Heart right ventricle (tissue), 16 donors: Measurements from ENCODE around the gene PAF1. TPM values are rescaled to one million over a fixed set of nuclear protein-coding genes. Genes with fewer than 3 reads are reported as not detected.
A peak's percentile ranks its signal among the peaks of the same experiment; 100 is the strongest.

ENCODE experiments used
- ATAC-seq, 8 donors: fragments of 200-7000 bp; cut with Tn5 transposase; one replicate each; pipeline ENCODE4 v1.9.1; 2020; ENCODE audit warnings: mild to moderate bottlenecking in 8 of 8, moderate library complexity in 8 of 8, moderate number of reproducible peaks in 1 of 8
- DNase-seq, 2 donors: peaks; one replicate each; pipeline ENCODE4 v3.0.0-alpha.2; 2020
- H3K27ac ChIP-seq, 10 donors: fragments of 200-600 bp; sonication (generic) in 2 of 10; one replicate each; pipeline versions ENCODE4 v1.5.0 to v1.8.0; 2020 to 2022; ENCODE audit warnings: mild to moderate bottlenecking in 3 of 10
- H3K27me3 ChIP-seq, 7 donors: fragments of 200-600 bp; one replicate each; pipeline ENCODE4 v1.8.0; 2021 to 2022; ENCODE audit warnings: mild to moderate bottlenecking in 2 of 7
- H3K36me3 ChIP-seq, 9 donors: fragments of 200-600 bp; sonication (generic) in 1 of 9; one replicate each; pipeline versions ENCODE4 v1.5.0 to v1.8.0; 2020 to 2022; ENCODE audit warnings: mild to moderate bottlenecking in 2 of 9
- H3K4me1 ChIP-seq, 9 donors: fragments of 200-600 bp; sonication (generic) in 1 of 9; one replicate each; pipeline versions ENCODE4 v1.5.0 to v1.8.0; 2020 to 2022; ENCODE audit warnings: mild to moderate bottlenecking in 4 of 9
- H3K4me3 ChIP-seq, 10 donors: fragments of 200-600 bp; sonication (generic) in 2 of 10; one replicate each; pipeline versions ENCODE4 v1.5.0 to v1.8.0; 2020 to 2022; ENCODE audit warnings: mild to moderate bottlenecking in 7 of 10, moderate library complexity in 2 of 10
- H3K9me3 ChIP-seq, 11 donors: fragments of 200-600 bp in 10 of 11; sonication (generic) in 2 of 11; one replicate each; pipeline versions ENCODE4 v1.5.0 to v1.8.0; 2013 to 2022; ENCODE audit warnings: mild to moderate bottlenecking in 2 of 11, control low read depth in 1 of 11, moderate library complexity in 1 of 11
- whole genome bisulfite sequencing, 2 donors: extraction: QIAGEN DNeasy Blood & Tissue Kit; methylation state at CpG; one replicate each; pipeline ENCODE4 v1.1.7; 2013; ENCODE audit warnings: inconsistent platforms in 1 of 2; 5-methylcytosine and 5-hydroxymethylcytosine counted together
- intact Hi-C, 10 donors: fragments of 100-400 bp; cut with DNase I; formaldehyde crosslinking; loops; one replicate each; pipeline versions ENCODE4 v1.11.1 to v1.14.2; 2022
- polyA plus RNA-seq, 2 donors: library from polyadenylated mRNA; stranded (reverse); fragments of 200-250 nt; gene quantifications; one replicate each; pipeline ENCODE4 v1.2.3, GENCODE V29; 2013
- total RNA-seq, 10 donors: library from RNA; stranded (reverse); fragmentation: NEBNext Ultra II Directional in 3 of 10; extraction: Animal tissue kit (Norgen Biotek cat#: 25700) in 3 of 10; gene quantifications; one replicate each; pipeline versions ENCODE4 v1.2.1 to v1.2.4, GENCODE V29; 2021 to 2023
- TF ChIP-seq, protein P1 (sequence below), 9 donors: fragments of 200-600 bp; sonication (generic) in 2 of 9; IDR thresholded peaks; one replicate each; pipeline versions ENCODE4 v1.5.0 to v1.8.0; 2021 to 2022; ENCODE audit warnings: antibody characterized with exemption in 9 of 9, mild to moderate bottlenecking in 5 of 9, moderate library complexity in 1 of 9
- donor health status: Arrhythmogenic right ventricular cardiomyopathy.
- donor health status: ischemic (EF 13 %, LVEDD 7.1; RV severe dilation, severe dysfunction).
- donor health status: healthy with polysubstance abuse.
- donor health status: DM: no; HTN: yes; CAD: no.
- donor health status: DM: no; HTN: no; CAD: no.
- donor health status: ischemic (EF 25% LVEDD 6.9; RV normal size, moderate dysfunction).
- donor health status: ischemic (EF 25% LVEDD 5.7; RV mildly dilated, moderate dysfunction).
- donor health status: healthy.
- donor health status: DM: yes; HTN: yes; CAD: no.
- donor health status: Ischemic cardiomyopathy.
- donor health status: ischemic (EF 35%, LVEDD 5.7; RV mildly dilated, moderate dysfunction).
- donor health status: nonischemic (EF 11% LVEDD 7.7; RV severe dilation, severe dysfunction).
- donor health status: DM: yes; HTN: yes; CAD: no.
- donor health status: PGD.
- donor health status: ischemic (EF 29% LVEDD 5.4; RV normal size, mild dysfunction).
- donor health status: nonischemic (EF 23%, LVEDD 6.1; RV moderate dilation, normal function).

PAF1 gene
- total and polyA plus RNA-seq, 12 donors, result 24.1 to 48.2 (median 38.8) TPM

GRCh38 chr19:39356647-39357046 lies 34.3 kb downstream of the PAF1 start:
- ATAC-seq (no peak), DNase-seq (no peak)
- Histone ChIP-seq H3K4me1 (peaks cover 0 to 14% (median 7%) of the 10 kb centered on the region in 9 donors), H3K27ac (no peak overlapping the region), H3K27me3 (no peaks in the 10 kb centered on the region), H3K9me3 (no peaks in the 10 kb centered on the region), H3K4me3 (no peak overlapping the region), H3K36me3 (peaks cover 0 to 100% (median 58%) of the 10 kb centered on the region in 9 donors)
- intact Hi-C loops, result no loop called here
- WGBS, 2 donors, result 86 to 88% methylated on average over 18 of the region's 18 CpGs
- TF ChIP-seq, protein P1, sequence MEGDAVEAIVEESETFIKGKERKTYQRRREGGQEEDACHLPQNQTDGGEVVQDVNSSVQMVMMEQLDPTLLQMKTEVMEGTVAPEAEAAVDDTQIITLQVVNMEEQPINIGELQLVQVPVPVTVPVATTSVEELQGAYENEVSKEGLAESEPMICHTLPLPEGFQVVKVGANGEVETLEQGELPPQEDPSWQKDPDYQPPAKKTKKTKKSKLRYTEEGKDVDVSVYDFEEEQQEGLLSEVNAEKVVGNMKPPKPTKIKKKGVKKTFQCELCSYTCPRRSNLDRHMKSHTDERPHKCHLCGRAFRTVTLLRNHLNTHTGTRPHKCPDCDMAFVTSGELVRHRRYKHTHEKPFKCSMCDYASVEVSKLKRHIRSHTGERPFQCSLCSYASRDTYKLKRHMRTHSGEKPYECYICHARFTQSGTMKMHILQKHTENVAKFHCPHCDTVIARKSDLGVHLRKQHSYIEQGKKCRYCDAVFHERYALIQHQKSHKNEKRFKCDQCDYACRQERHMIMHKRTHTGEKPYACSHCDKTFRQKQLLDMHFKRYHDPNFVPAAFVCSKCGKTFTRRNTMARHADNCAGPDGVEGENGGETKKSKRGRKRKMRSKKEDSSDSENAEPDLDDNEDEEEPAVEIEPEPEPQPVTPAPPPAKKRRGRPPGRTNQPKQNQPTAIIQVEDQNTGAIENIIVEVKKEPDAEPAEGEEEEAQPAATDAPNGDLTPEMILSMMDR (IDR thresholded peaks at IDR 0.05), result no peak

- Histone ChIP-seq H3K27me3 (no peaks in the 10 kb centered on the region), H3K4me3 (no peak overlapping the region), H3K9me3 (no peaks in the 10 kb centered on the region), H3K27ac (no peak overlapping the region), H3K4me1 (peaks cover 0 to 16% (median 12%) of the 10 kb centered on the region in 9 donors), H3K36me3 (peaks cover 0 to 100% (median 58%) of the 10 kb centered on the region in 9 donors)
- intact Hi-C loops, result no loop called here
- 87 to 90% methylated on average over 3 of the region's 3 CpGs for WGBS, 2 donors
- DNase-seq (no peak), ATAC-seq (no peak)
- TF ChIP-seq, protein P1 (IDR thresholded peaks at IDR 0.05), result no peak
These were observed 34.8 kb downstream of the PAF1 start for GRCh38 chr19:39356073-39356472.

- no peak overlapping the region for H3K27ac ChIP-seq
- H3K36me3 ChIP-seq, result peaks cover 0 to 98% (median 55%) of the 10 kb centered on the region in 9 donors
- no peak overlapping the region for H3K4me3 ChIP-seq
- DNase-seq (no peak), ATAC-seq (no peak)
- H3K4me1 ChIP-seq, result peaks cover 0 to 17% (median 13%) of the 10 kb centered on the region in 9 donors
- TF ChIP-seq, protein P1 (IDR thresholded peaks at IDR 0.05), result no peak
- intact Hi-C loops, result no loop called here
- no peaks in the 10 kb centered on the region for H3K9me3 ChIP-seq
- WGBS, 2 donors, result 94 to 95% methylated on average over 5 of the region's 5 CpGs
- no peaks in the 10 kb centered on the region for H3K27me3 ChIP-seq
These were observed 35.7 kb downstream of the PAF1 start for GRCh38 chr19:39355253-39355652.

GRCh38 chr19:39352381-39353255 lies 38.3 kb downstream of the PAF1 start:
- TF ChIP-seq, protein P1 (IDR thresholded peaks at IDR 0.05), result no peak
- H3K36me3 ChIP-seq, result peaks cover 0 to 98% (median 34%) of the 10 kb centered on the region in 9 donors
- H3K4me1 ChIP-seq, result peaks cover 0 to 33% (median 24%) of the 10 kb centered on the region in 9 donors
- ATAC-seq (peak in 2 of 8 donors; percentile 38 to 48), DNase-seq (no peak)
- peak overlapping the region in 2 of 10 donors; percentile 16 to 23 for H3K27ac ChIP-seq
- intact Hi-C loops, result no loop called here
- WGBS, 2 donors, result 74 to 78% methylated on average over 12 of the region's 12 CpGs
- H3K4me3 ChIP-seq, result no peak overlapping the region
- H3K27me3 ChIP-seq, result no peaks in the 10 kb centered on the region
- H3K9me3 ChIP-seq, result no peaks in the 10 kb centered on the region
